ENCODE measurements around the gene PRLH.
A peak's percentile ranks its signal among the peaks of the same experiment; 100 is the strongest.

PRLH gene

GRCh38 chr2:237540223-237540775 is 26.1 kb upstream of the PRLH start:
- peak; percentile 45 for DNase-seq

DNA sequence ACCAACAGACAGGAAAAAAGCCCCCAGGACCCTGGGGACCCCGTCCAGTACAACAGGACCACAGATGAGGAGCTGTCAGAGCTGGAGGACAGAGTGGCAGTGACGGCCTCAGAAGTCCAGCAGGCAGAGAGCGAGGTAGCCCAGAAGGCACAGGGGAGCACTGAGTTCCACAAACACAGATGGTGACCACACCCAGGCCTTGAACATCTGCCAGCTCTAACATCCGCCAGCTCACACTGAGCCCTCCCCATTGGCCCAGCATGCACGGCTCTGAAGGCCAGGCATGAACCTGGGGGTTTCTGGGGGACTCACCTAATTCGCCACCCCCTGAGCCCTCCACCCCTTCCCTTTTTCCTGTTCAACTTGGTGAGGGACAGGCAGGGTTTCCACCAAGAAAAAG is 25.6 kb upstream of the PRLH start:
- no peak for DNase-seq

GRCh38 chr2:237541243-237541642 is 25.1 kb upstream of the PRLH start:
- DNase-seq = no peak

DNA sequence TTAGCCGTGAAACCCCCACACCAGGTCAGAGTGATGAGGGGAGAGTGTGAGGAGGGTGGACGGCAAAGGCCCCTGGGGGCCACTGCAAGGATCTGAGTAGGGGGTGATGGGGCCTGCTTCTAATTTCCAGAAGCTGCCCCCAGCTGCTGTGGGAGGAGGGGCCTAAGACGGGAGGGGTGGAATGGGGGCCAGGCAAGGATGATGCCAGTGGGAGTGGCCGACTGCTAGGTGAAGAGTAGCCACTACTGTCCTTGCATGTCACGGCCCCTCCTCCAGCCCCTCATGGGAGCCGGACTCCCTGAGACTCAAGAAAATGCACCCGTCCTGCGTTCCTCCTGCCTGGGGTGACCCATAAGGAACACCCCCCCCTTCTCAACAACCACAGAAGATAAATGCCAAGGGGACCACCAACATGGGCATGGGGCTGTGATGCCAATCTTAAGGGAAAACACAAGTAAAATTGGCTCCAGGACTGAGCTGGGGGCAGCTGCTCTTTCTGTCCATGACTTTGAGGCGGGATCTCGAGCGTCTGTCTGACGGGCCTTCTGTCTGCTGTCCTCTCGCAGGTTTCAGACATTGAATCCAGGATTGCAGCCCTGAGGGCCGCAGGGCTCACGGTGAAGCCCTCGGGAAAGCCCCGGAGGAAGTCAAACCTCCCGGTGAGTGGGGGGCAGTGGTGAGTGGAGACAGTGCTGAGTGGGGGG is 24.2 kb upstream of the PRLH start:
- no peak for DNase-seq

DNA sequence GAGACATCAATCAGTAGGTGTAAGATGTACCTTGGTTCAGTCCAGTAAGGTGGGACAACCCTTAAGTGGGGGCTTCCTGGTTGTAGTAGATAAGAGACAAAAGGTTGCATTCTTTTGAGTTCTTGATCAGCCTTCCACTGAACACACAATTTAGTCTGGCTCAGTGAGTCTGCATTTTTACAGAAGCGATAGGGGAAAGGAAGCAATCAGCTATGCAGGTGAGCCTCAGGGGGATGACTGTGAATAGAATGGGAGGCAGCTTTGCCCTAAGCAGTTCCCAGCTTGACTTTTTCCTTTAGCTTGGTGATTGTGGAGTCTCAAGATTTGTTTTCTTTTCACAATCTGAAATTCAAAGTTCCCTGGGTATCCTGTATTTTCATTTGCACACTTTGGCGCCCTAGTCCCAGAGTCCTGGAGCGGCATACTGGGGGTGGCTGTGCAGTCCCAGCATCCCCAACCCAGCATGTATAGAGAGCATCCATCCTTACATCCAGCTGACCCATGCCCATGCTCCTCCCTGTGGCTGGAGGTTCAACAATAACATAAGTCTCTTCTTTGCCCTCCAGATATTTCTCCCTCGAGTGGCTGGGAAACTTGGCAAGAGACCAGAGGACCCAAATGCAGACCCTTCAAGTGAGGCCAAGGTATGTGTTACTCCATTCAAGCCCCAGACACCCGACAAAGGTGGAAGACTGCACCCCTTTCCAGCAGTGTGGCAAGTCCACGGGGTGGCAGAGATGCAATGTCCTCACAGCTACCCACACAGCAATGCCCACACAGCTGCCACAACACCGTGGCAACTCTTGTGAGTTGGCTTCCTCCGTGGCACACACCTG is 20.1 kb upstream of the PRLH start:
- DNase-seq = peak; percentile 54

GRCh38 chr2:237546876-237547395 is 19.4 kb upstream of the PRLH start:
- peak; percentile 41 for DNase-seq

DNA sequence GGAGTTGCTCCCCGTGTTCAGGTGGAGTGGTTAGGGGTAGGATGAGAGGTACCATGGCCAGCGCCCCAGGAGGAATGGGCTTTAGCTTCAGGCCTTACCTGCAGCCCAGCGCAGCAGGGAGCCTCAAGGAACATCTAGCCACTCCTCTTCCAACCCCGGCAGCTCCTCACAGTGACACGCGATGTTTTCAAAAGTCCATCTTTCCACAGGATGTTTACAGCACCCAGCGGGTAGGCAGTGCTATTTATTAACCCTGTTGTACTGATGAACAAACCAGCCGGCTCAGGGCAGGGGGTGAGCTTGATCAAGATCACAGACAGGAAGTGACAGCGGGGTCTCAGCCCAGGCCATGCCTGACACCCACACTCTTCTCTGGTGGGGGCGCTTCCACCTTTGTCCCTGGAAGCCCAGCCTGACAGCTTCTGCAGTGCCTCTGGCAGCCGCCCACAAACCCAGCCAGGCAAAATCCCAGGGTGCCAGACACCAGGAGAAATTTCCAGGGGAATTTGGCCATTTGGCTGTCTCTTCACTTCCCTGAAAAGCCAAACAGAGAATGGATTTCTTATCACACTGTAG is 18.4 kb upstream of the PRLH start:
- DNase-seq = no peak

GRCh38 chr2:237549216-237549615 is 17.2 kb upstream of the PRLH start:
- DNase-seq = no peak

DNA sequence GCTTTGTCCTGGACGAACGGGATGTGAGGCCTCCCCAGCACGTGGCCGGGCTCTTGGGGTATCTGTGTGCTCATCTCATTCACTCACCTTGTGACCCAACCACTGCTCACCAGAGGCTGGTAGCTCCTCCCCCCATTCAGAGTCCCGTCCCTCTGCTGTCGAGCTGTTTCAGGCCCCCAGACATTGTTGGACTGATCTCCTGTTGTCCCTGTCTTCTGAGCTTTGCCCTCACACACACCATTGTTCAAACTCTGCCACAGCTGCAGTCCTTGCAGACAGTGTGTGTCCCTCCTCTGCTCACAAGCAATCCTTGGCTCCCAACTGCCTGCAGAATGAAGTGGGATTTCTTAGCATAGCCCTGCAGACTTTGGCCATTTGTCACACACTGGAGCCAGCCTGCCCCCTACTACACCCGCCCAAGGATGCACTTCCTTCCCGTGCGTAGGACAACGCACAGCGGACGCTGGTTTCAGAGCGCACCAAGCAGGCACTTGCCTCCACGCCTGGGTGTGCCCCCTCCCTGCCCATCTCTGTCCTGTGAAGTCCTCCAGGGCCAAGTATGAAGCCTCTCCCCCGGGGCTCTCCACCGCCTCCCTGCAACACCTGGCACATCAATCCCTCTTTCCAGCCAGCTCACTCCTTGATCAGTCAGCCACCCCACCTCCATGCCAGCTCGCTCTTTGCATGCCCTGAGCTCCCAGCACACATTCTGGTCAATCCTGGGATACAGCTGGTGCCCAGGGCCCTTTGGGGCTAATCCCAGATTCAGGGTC is 16.5 kb upstream of the PRLH start:
- no peak for DNase-seq

DNA sequence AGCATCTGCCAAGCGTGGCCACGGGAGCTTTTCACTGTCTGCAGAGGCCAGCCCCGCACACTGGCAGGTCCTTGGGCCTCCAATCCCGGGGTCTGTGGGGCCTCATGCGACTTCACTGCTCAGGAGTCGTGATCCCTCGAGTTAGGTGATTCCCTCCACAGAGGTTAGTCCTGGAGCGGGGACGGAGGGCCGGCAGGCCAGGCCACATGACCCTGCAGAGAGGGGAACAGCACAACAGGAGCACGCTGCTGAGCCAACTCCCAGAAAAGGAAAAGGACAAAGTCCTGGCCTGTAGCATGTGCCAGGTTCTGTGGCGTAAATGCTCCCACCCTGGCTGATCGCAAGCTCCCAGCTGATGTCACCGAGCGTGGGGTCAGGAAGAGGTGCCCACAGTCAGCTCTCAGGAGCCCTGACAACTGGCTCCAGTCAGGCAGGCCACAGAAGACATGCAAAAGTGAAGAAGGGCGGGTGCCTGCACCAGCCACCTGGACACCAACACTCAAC is 15.3 kb upstream of the PRLH start:
- DNase-seq = no peak

- DNase-seq = no peak
These were observed 13.5 kb upstream of the PRLH start for GRCh38 chr2:237552908-237553307.

DNA sequence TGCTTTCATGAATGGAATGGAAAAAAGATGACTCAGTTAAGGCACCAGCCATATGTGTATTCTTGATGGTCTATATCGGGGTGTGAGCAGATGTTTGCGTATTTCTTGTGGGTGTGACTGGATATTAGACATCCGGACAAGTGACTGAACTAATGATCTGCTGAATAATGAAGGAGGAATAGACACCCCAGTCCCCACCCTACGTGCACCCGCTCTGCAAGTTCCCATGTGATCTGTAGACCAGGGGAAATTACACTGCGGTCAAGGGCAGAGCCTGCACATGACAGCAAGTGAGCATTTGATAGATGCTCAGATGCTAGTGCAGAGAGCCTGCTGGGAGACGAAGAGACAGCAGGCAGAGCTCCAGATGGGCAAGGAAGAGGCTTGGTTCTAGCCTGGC is 12.4 kb upstream of the PRLH start:
- no peak for DNase-seq

DNA sequence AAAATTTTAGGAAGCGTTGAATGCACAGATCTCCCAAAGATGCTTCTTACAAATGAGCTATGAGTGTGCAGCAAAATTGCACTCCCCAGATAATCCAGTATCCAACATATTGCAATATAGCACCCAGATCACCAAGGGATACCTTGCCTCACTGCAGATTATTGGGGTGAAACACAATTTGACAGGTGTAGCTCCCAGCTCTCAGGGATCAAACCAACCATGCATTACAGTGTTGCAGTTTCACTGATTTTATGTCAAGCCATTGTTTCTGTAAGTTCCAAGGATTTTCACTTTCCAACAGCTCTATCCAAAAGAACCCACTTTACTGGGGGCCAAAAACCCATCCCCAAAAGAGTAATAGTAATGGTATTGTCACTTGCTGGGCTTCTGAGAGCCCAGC is 10.8 kb upstream of the PRLH start:
- no peak for DNase-seq

DNA sequence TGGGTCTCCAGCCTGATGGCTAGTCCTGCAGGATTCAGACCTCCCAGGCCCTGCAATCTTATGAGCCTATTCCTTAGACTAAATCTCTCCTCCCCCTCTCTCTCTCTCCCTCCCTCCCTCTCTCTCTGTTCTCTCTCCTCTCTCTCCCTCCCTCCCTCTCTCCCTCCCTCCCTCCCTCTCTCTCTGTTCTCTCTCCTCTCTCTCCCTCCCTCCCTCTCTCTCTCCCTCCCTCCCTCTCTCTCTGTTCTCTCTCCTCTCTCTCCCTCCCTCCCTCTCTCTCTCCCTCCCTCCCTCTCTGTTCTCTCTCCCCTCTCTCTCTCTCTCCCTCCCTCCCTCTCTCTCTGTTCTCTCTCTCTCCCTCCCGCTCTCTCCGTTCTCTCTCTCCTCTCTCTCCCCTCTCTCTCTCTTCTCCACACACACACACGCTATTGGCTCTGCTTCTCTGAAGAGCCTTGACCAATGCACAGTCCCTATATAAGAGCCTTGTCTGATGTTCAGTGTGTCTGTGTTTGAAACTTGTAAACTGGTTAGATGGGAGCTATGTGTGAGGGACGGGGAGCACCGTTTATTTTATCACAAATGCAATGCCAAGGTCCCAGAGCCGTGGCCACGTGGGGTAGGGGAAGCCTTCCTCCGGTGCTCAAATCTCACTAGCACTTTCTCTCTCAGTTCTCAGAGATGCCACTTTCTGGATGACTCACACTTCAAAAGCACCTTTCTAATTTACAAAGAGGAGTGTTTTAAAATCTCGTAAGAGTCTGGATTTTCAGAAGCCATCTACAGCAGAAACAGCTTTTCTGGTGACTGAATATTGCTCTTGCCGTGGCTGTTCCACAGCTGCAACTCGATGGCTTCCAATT is 9.4 kb upstream of the PRLH start:
- DNase-seq = no peak

GRCh38 chr2:237557633-237558015 is 8.8 kb upstream of the PRLH start:
- no peak for DNase-seq

GRCh38 chr2:237558961-237559641 is 7.3 kb upstream of the PRLH start:
- no peak for DNase-seq

DNA sequence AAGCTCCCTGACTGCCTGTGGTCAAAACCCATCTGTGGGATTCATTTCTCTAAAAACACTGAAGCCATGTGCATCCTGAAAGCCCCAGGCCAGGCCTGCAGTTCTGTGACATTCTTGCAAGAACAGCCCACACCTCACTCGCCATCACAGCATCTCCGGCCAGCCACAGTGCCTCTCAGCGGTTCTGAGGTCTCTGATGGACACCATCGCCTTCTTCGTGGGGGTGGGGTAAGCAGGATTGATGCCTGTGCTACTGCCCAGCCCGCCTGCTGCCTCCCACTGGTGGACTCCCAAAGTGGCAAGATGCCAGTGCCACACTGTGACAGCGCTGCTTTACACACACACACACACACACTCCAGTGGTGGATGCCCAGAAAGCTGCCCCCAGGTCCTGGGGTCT is 5.2 kb upstream of the PRLH start:
- DNase-seq = no peak

GRCh38 chr2:237563816-237564215 is 2.6 kb upstream of the PRLH start:
- peak; percentile 83 for DNase-seq

- DNase-seq = no peak
These were observed 1.7 kb upstream of the PRLH start for GRCh38 chr2:237564526-237565131.

DNA sequence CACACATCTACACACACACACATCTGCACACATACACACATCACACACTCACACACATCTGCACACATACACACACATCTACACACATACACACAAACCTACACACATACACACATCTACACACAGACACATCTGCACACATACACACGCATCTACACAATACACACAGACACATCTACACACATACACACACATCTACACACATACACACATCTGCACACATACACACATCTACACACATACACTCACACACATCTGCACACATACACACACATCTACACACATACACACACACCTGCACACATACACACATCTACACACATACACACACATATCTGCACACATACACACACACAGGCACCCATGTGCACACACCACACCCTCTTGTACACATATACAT is 400 bp upstream of the PRLH start:
- no peak for DNase-seq

Measured in islet precursor cell (in vitro differentiated cells).